T-cell (primary cell): ENCODE measurements around the gene FOXP4. TPM values are rescaled to one million over a fixed set of nuclear protein-coding genes. Genes with fewer than 3 reads are reported as not detected.

ENCODE experiments used
- ATAC-seq, 4 experiments: fragments of 200-7000 bp in 3 of 4; fragments of 150-1000 bp in 1 of 4; cut with Tn5 transposase; replicated peaks in 1 of 4; 1 replicate in 3 of 4; 2 replicates in 1 of 4; pipeline ENCODE4 v1.10.0; 2021; ENCODE audit warnings: moderate library complexity in 3 of 4, mild to moderate bottlenecking in 2 of 4, moderate number of reproducible peaks in 1 of 4
- CTCF ChIA-PET, 2 donors: fragments of 300-600 bp; sonication (Branson Sonifier 250); formaldehyde crosslinking; loops; one replicate each; lab custom pipeline; 2022; ENCODE audit warnings: antibody characterized with exemption in 2 of 2; lab: Charles Lee
- POLR2A ChIA-PET, 2 donors: fragments of 300-600 bp; sonication (Branson Sonifier 250); formaldehyde crosslinking; loops; one replicate each; lab custom pipeline; 2022; ENCODE audit warnings: antibody characterized with exemption in 2 of 2; lab: Charles Lee
- DNase-seq, 35 experiments: peaks; one replicate each; pipeline versions ENCODE4 v3.0.0 to v3.0.0-alpha.2; 2013 to 2023
- H3K27ac ChIP-seq: one replicate; pipeline ENCODE4 v1.5.1; 2013; ENCODE audit warnings: low read length
- H3K27me3 ChIP-seq, 2 experiments: replicated peaks in 1 of 2; 1 replicate in 1 of 2; 2 replicates in 1 of 2; pipeline versions ENCODE4 v1.6.1 to v1.7.0; 2013; ENCODE audit warnings: low read length in 1 of 2, mixed read lengths in 1 of 2; ENCODE audit not compliant: control insufficient read depth in 2 of 2, insufficient read depth in 2 of 2; ENCODE audit errors: extremely low read depth in 1 of 2
- H3K36me3 ChIP-seq, 2 donors: 1 replicate in 1 of 2; 2 replicates in 1 of 2; pipeline versions ENCODE4 v1.6.1 to v1.7.0; 2013; ENCODE audit warnings: low read length in 1 of 2; ENCODE audit not compliant: control insufficient read depth in 2 of 2, insufficient read depth in 1 of 2; ENCODE audit errors: extremely low read depth in 1 of 2
- H3K4me1 ChIP-seq, 2 experiments: 1 replicate in 1 of 2; 2 replicates in 1 of 2; pipeline versions ENCODE4 v1.6.1 to v1.7.0; 2013; ENCODE audit warnings: low read length in 2 of 2, mixed read lengths in 1 of 2; ENCODE audit not compliant: insufficient read depth in 2 of 2, control insufficient read depth in 1 of 2; ENCODE audit errors: extremely low read depth in 1 of 2
- H3K4me3 ChIP-seq, 2 donors: 1 replicate in 1 of 2; 2 replicates in 1 of 2; pipeline versions ENCODE4 v1.5.1 to v1.7.0; 2013; ENCODE audit warnings: mild to moderate bottlenecking in 2 of 2, low read length in 1 of 2, moderate library complexity in 1 of 2; ENCODE audit not compliant: control insufficient read depth in 1 of 2; ENCODE audit errors: extremely low read depth in 1 of 2
- H3K9me3 ChIP-seq: 2 replicates; pipeline ENCODE4 v1.7.0; 2013
- H3K27ac Mint-ChIP-seq, 2 donors: one replicate each; pipeline ENCODE4 v1.8.0; 2020 to 2021; ENCODE audit warnings: mild to moderate bottlenecking in 2 of 2, mixed read lengths in 2 of 2
- H3K27me3 Mint-ChIP-seq, 2 donors: one replicate each; pipeline ENCODE4 v1.8.0; 2021 to 2022; ENCODE audit warnings: mixed read lengths in 2 of 2
- H3K36me3 Mint-ChIP-seq: one replicate; pipeline ENCODE4 v1.8.0; 2021; ENCODE audit warnings: mixed read lengths
- H3K4me1 Mint-ChIP-seq, 3 donors: one replicate each; pipeline ENCODE4 v1.8.0; 2020 to 2022; ENCODE audit warnings: mixed read lengths in 3 of 3, mild to moderate bottlenecking in 1 of 3
- H3K4me3 Mint-ChIP-seq, 3 donors: one replicate each; pipeline ENCODE4 v1.8.0; 2020 to 2022; ENCODE audit warnings: mild to moderate bottlenecking in 3 of 3, mixed read lengths in 3 of 3, moderate library complexity in 3 of 3
- H3K9me3 Mint-ChIP-seq, 3 donors: one replicate each; pipeline ENCODE4 v1.8.0; 2020 to 2022; ENCODE audit warnings: mixed read lengths in 3 of 3
- WGBS: methylation state at CpG from one replicate; pipeline ENCODE4 v1.1.5; 2013; ENCODE audit warnings: missing lambda C conversion rate; ENCODE audit not compliant: insufficient coverage; 5-methylcytosine and 5-hydroxymethylcytosine counted together
- total RNA-seq, 35 experiments: library from RNA in 6 of 35; stranded (reverse) in 6 of 35; fragments of 120-200 nt in 1 of 35; gene quantifications; one replicate each; pipeline versions ENCODE4 v1.2.1 to v1.2.4 and lab custom pipeline; 2013 to 2026

FOXP4 gene
- total RNA-seq, 5 donors from 2014 or later (not counting 1 experiment from before 2014, with no cell fraction given), result 4.6 to 10.1 (median 9.5) TPM

GRCh38 chr6:41578217-41579087 lies 32.3 kb downstream of the FOXP4 start:
- H3K9me3 ChIP-seq, result no peaks in the 10 kb centered on the region
- Mint-ChIP-seq H3K4me1 (peaks cover 0 to 11% (median 3%) of the 10 kb centered on the region in 3 donors), H3K27ac (no peak overlapping the region), H3K4me3 (no peak overlapping the region), H3K9me3 (no peaks in the 10 kb centered on the region), H3K27me3 (no peaks in the 10 kb centered on the region), H3K36me3 (peaks cover 11% of the 10 kb centered on the region)
- no peak for ATAC-seq
- H3K27me3 ChIP-seq, result no peaks in the 10 kb centered on the region
- POLR2A ChIA-PET, result no interaction called here
- H3K4me3 ChIP-seq, result no peak overlapping the region
- H3K4me1 ChIP-seq, result no peaks in the 10 kb centered on the region
- no peak for DNase-seq
- CTCF ChIA-PET, result no interaction called here
- 95% methylated on average over 5 of the region's 10 CpGs for WGBS
- H3K36me3 ChIP-seq, result peaks cover 0 to 3% of the 10 kb centered on the region in 2 donors
- no peak overlapping the region for H3K27ac ChIP-seq

- no peak for ATAC-seq
- H3K4me1 ChIP-seq, result no peaks in the 10 kb centered on the region
- no peak overlapping the region for H3K4me3 Mint-ChIP-seq
- WGBS, result no CpG with 5 or more reads among the region's 3 CpGs
- H3K36me3 Mint-ChIP-seq, result peaks cover 10% of the 10 kb centered on the region
- no peaks in the 10 kb centered on the region for H3K27me3 Mint-ChIP-seq
- H3K9me3 Mint-ChIP-seq, result no peaks in the 10 kb centered on the region
- ChIA-PET POLR2A (no interaction called here), CTCF (no interaction called here)
- H3K4me1 Mint-ChIP-seq, result peaks cover 0 to 11% (median 3%) of the 10 kb centered on the region in 3 donors
- H3K27ac ChIP-seq, result no peak overlapping the region
- H3K27ac Mint-ChIP-seq, result no peak overlapping the region
- peaks cover 0 to 3% of the 10 kb centered on the region in 2 donors for H3K36me3 ChIP-seq
- no peaks in the 10 kb centered on the region for H3K27me3 ChIP-seq
- no peak for DNase-seq
- no peaks in the 10 kb centered on the region for H3K9me3 ChIP-seq
- no peak overlapping the region for H3K4me3 ChIP-seq
Measured at GRCh38 chr6:41579088-41579610, 33.0 kb downstream of the FOXP4 start.

DNA sequence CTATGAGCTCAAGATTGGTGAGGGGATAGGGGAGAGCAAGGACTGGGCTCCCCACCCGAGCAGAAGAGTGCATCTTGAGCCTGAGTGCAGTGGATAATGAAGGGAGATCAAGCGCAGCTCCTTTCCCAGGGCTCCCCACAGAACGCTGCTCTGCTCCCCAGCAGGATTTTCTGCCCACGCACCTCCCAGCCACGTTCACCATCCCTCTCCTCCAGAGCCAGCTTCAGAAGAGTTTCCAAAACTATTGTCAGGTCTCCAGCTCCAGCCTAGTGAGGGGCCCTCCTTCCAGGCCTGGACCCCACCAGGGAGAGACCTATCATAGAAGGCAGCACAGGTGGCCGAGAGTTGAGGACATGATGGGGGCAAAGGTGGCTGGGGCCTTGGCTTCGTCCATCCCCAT lies 34.5 kb downstream of the FOXP4 start:
- H3K27ac ChIP-seq, result no peak overlapping the region
- peaks cover 0 to 3% of the 10 kb centered on the region in 2 donors for H3K36me3 ChIP-seq
- peaks cover 0 to 10% of the 10 kb centered on the region in 2 experiments for H3K4me1 ChIP-seq
- H3K9me3 Mint-ChIP-seq, result no peaks in the 10 kb centered on the region
- no peaks in the 10 kb centered on the region for H3K27me3 ChIP-seq
- H3K4me3 Mint-ChIP-seq, result no peak overlapping the region
- no peak for DNase-seq
- H3K9me3 ChIP-seq, result no peaks in the 10 kb centered on the region
- H3K27ac Mint-ChIP-seq, result no peak overlapping the region
- POLR2A ChIA-PET, result no interaction called here
- H3K4me1 Mint-ChIP-seq, result peaks cover 2 to 11% (median 3%) of the 10 kb centered on the region in 3 donors
- CTCF ChIA-PET, result no interaction called here
- no peak overlapping the region for H3K4me3 ChIP-seq
- WGBS, result 93% methylated on average over 3 of the region's 7 CpGs
- no peaks in the 10 kb centered on the region for H3K27me3 Mint-ChIP-seq
- peaks cover 10% of the 10 kb centered on the region for H3K36me3 Mint-ChIP-seq
- ATAC-seq, result no peak

DNA sequence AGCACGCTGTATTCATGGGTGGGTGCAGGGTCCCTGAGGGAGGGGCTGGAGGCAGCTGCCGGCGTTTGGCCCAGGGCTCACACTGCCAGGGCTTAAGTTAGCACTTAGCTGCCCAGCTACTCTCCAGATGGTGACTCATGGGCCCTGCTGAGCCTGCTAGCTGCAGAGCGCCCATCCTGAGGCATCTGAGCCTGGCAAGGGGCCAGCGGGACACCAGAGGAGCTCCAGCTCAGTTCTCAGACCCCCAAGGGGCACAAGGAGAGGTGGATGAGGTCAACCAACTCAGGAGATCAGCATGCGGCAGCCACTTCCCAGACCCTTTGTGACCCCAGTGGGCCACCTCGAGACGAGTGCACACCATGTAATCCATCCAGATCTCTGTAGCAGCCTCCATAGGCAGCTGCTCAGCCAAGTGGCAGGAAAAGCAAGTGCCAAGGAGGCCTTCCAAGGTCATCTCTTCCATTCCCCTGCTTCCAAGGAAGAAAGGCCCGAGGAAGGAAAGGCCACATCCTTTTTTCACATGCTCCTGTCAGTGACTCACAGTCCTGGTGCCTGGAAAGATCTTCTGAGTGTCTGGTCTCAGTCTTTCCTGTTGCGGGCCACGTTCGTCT lies 35.3 kb downstream of the FOXP4 start:
- POLR2A ChIA-PET, result no interaction called here
- DNase-seq, result no peak
- no peaks in the 10 kb centered on the region for H3K27me3 Mint-ChIP-seq
- no peak overlapping the region for H3K27ac Mint-ChIP-seq
- no peak overlapping the region for H3K4me3 ChIP-seq
- no peaks in the 10 kb centered on the region for H3K9me3 Mint-ChIP-seq
- H3K36me3 ChIP-seq, result peaks cover 0 to 3% of the 10 kb centered on the region in 2 donors
- H3K4me1 Mint-ChIP-seq, result peaks cover 3 to 11% (median 3%) of the 10 kb centered on the region in 3 donors
- no peaks in the 10 kb centered on the region for H3K9me3 ChIP-seq
- no peak overlapping the region for H3K4me3 Mint-ChIP-seq
- H3K27ac ChIP-seq, result no peak overlapping the region
- CTCF ChIA-PET, result no interaction called here
- ATAC-seq, result no peak
- H3K27me3 ChIP-seq, result no peaks in the 10 kb centered on the region
- peaks cover 0 to 12% of the 10 kb centered on the region in 2 experiments for H3K4me1 ChIP-seq
- peaks cover 10% of the 10 kb centered on the region for H3K36me3 Mint-ChIP-seq
- 94% methylated on average over 11 of the region's 12 CpGs for WGBS

- 91% methylated on average over 4 of the region's 5 CpGs for WGBS
- no peaks in the 10 kb centered on the region for H3K9me3 ChIP-seq
- H3K27me3 Mint-ChIP-seq, result no peaks in the 10 kb centered on the region
- peaks cover 10% of the 10 kb centered on the region for H3K36me3 Mint-ChIP-seq
- H3K4me1 Mint-ChIP-seq, result peaks cover 3 to 11% (median 3%) of the 10 kb centered on the region in 3 donors
- H3K27me3 ChIP-seq, result no peaks in the 10 kb centered on the region
- H3K4me1 ChIP-seq, result peaks cover 0 to 12% of the 10 kb centered on the region in 2 experiments
- H3K27ac ChIP-seq, result no peak overlapping the region
- peak overlapping the region in 1 of 2 donors; percentile 34 for H3K27ac Mint-ChIP-seq
- peaks cover 0 to 6% of the 10 kb centered on the region in 2 donors for H3K36me3 ChIP-seq
- no peak overlapping the region for H3K4me3 Mint-ChIP-seq
- DNase-seq, result no peak
- CTCF ChIA-PET, result no interaction called here
- no peak for ATAC-seq
- POLR2A ChIA-PET, result no interaction called here
- H3K4me3 ChIP-seq, result no peak overlapping the region
- no peaks in the 10 kb centered on the region for H3K9me3 Mint-ChIP-seq
Measured at GRCh38 chr6:41582540-41582939, 36.4 kb downstream of the FOXP4 start.

DNA sequence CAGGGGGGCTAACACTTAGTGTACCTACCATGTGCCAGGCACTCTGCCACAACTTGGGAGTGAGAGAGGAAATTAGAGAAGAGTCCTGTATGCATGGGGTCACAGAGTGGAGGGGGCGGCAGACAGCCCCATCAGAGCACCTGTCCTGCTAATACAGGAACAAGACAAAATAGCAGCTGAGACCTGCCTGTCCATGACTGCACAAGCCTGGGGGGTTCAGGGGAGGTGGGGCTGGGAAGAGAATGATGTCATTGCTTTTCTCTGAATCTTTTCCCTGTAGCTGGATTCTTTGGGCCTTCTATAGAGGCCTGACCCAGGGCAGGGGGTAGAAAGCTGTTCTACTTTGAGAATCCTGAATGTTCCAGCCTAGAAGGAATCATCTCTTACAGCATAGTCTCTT lies 37.4 kb downstream of the FOXP4 start:
- CTCF ChIA-PET, result no interaction called here
- H3K27me3 Mint-ChIP-seq, result no peaks in the 10 kb centered on the region

More for the DNA sequence above, 37.4 kb downstream of the FOXP4 start:
- H3K4me3 ChIP-seq, result no peak overlapping the region
- no peak overlapping the region for H3K27ac ChIP-seq
- DNase-seq (no peak), ATAC-seq (no peak)
- 100% methylated on average over 1 of the region's 1 CpG for WGBS
- peaks cover 0 to 6% of the 10 kb centered on the region in 2 donors for H3K36me3 ChIP-seq
- no peaks in the 10 kb centered on the region for H3K9me3 ChIP-seq
- Mint-ChIP-seq H3K4me1 (peaks cover 0 to 4% (median 3%) of the 10 kb centered on the region in 3 donors), H3K4me3 (no peak overlapping the region), H3K36me3 (peaks cover 9% of the 10 kb centered on the region), H3K9me3 (no peaks in the 10 kb centered on the region), H3K27ac (no peak overlapping the region)
- no peaks in the 10 kb centered on the region for H3K27me3 ChIP-seq
- POLR2A ChIA-PET, result no interaction called here
- H3K4me1 ChIP-seq, result peaks cover 0 to 12% of the 10 kb centered on the region in 2 experiments
